ENCODE measurements around the gene ACSF2.
"Not testable (repeated sequence)": the region's sequence is repeated elsewhere in the genome, so short reads cannot be mapped to it uniquely, and the experiment has no call there.

Gene ACSF2

DNA sequence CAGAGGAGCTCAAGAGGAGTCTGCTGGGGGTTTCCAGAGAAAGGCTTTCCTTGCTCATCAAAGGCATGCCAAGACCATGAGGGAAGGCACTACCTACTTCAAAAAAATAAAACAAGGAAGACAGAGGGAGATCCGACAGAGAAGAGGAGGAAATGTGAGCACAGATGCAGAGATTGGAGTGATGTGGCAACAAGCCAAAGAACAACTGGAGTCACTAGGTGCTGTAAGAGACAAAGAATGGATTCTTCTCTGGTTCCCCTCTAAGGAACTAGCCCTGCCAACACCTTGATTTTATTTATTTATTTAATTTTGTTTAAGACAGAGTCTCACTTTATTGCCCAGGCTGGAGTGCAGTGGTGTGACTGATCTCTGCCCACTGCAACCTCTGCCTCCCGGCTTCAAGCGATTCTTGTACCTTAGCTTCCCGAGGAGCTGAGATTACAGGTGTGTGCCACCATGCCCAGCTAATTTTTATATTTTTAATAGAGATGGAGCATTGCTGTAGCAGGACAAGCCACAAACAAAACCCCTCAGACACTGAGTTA lies 13.8 kb upstream of the ACSF2 start:
- DNase-seq, result no peak

DNA sequence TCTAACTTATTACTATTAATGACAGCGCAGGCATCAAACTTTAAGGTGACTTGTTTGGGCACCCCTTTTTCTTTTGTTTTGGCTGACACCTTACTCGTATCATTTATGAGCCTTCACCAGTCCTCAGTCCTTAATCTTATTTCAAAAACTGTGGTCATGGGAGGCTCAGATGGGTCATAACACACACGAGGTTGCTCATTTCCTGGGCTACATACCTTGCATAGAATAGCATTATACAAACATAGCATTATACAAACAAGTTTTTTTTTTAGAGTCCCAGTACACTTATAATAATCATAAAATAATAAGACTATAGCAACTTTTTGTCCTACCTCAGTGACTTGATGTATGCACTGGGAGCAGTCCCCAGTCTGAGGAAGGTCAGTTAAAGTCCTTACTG lies 11.2 kb upstream of the ACSF2 start:
- no peak for DNase-seq

DNA sequence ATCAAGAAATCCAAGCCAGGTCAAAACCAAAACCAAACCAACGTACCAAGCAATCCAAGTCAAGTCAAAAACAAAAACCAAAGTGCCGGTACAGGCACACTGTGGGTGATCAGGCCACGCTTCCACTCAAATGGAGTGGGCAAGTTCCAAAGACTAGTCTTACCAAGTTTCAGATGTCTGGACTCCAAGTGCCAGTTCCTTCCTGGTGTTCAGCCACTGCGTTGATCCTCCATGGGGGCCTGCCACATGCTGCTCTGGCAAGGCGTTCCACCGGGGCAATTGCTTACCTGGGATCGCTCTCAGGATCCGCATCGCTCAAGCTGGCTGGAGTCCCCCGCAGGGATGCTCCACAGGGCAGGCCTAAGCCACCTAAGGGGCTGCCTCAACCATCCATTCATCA lies 6.4 kb upstream of the ACSF2 start:
- DNase-seq, result not testable (repeated sequence)

DNA sequence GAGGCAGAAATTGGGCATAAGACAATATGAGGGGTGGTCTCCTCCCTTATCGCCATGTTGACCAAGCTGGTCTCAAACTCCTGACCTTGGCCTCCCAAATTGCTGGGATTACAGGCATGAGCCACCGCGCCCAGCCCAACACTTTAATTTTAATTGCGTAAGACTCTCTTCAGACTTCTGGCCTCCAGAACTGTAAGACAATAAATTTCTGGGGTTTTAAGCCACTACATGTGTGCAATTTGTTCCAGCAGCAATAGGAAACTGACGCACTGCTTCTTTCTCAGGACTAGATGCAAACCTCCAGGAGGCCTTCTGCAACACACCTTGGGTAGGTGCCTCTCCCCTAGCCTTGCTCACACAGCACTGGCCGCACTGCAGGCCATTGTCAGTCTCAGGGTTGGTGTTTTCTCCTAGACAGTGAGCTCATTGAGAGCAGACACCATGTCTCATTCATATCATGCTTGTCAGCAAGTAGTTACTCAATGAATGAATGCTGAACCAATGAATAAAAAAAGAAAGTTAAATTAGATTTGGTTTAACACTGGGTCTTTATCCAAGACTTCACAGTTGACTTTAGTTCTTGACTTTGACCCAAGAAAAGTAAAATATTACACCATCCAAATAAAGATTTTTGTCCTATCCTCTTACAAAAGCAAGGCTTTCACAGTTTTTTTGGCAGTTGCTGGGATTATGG lies 5.5 kb upstream of the ACSF2 start:
- no peak for DNase-seq

DNA sequence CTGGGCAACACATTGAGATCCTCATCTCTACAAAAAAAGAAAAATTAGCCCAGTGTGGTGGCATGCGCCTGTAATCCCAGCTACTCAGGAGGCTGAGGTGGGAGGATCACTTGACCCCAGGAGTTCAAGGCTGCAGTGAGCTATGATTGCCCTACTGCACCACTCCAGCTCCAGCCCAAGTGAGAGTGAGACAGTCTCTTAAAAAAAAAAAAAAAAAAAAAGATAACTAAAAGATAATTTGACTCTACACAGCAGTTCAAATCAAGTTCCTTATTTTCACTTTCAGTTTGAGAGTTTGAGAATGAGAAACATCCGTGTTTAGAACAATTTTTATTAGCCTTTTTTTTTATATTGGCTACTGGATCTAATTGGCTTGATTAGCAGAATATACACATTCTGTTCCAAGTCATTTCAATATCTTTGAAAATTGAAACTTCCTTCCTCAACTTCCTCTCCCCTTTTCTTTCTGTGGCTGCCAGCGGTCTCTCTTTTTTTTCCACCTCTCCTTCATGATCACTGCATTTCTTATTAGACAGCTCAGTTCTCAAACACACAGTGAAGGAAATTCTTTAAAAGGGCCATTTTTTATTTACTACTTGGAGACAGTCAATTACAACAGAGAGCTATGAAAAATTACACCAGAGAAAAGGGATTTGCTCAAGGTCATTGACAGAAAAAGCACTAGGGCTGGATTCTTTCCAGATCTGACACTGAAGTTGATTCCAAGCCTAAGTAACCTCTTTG lies 4.5 kb upstream of the ACSF2 start:
- DNase-seq, result no peak

DNA sequence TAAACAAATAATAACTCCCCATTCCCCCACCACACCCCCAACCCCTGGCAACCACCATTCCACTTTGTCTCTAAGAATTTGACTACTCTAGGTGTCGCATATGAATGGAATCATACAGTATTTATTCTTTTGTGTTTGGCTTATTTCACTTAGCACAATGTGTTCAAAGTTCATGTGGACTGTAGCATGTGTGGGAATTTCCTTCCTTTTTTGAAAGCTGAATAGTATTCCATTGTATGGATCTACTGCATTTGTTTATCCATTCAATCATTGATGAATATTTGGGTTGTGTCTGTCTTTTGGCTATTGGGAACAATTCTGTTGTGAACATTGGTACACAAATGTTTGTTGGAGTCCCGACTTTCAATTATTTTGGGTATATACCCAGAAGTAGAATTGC lies 3.3 kb upstream of the ACSF2 start:
- no peak for DNase-seq

DNA sequence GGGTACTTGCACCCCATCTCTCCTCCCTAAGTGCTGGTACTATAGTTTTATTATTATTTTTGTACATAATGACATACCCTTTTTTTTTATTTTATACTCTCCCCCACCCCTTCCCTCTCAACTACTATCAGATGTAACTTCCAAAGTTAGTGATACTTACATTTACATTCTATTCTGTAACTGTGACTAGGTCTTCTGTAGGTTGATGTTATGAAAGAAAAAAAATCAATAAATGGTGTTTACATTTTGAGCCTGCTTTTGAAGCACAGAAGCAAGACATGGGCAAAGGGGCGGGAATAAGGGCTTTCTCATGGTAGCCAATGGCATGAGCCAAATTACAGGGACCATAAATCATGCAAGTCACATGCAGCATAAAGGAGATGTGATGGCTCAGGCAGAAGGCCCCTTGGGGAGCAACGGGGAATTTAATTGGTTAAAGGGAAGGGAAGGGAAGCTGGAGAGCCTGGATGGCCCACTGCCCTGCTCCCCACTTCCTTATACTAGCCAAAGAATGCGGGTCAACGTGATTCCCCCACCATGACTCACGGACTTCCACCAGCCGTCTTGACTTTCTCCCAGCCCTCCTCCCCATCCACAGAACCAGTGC lies 2.4 kb upstream of the ACSF2 start:
- peak; percentile 42 for DNase-seq

DNA sequence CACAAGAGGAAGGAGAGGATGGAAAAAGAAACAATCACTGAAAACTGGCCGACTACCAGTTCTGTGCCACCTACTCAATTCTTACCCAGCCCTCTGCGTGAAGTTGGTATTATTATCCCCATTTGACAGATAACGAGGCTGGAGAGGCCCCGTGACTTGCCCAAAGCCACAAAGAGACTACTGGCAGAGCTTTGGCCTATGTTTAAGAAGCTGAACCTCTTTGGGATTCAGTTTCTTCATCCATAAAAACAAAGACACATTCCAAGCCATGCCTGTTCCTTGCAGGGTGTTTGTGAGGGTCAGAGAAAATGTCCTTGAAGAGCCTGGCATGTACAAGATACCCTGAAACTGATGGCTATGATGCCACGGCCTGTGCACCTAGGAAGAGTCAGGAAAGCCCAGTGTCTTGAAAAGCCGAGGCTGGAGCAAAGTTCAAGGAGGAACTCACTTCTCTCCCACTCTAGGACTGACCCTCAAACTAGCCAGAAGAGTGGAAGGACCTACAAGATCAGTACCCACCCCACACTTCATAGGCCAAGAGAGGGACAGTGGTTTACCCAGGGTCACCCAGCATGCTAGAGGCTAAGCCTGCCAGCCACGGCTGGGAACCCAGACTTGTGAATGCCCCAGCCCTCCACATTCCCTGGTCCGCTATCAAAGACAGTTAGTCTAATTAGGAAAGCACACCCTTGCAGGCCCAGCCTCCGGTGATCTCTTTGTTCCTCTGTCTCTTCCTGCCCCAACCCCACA lies 1.6 kb upstream of the ACSF2 start:
- DNase-seq, result no peak

DNA sequence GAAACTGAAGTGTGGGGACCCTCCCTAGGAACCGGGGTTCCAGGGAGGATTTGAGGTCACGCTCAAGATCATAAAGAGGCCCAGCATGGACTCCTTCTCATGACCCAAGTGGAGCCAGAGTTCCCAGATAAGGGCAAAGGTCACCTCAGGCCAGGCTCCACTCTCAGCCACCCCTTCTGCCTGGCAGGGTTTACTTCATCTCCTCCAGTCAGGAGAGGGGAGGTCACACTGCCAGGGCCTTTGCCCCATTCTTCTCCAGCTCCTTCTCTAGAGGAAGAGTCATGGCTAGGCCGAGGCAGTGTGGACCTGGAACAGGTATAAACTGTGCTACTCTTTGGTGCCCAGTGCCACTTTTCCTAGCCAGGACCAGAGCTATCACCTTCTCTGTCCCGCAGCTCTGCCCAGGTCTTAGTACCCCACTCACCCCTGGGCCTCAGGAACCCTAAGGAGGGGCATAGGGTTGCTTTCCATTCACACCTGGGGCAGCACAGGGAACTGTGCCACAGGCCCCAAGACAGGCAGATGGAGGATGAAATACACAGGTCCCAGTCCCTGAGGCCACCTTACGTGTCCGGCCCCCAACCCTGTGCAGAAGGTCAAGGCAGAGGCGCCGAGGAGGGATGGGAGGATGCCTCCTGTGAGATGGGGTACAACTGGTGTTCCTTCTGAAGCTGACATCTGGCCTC lies 879 bp upstream of the ACSF2 start:
- DNase-seq, result no peak

DNA sequence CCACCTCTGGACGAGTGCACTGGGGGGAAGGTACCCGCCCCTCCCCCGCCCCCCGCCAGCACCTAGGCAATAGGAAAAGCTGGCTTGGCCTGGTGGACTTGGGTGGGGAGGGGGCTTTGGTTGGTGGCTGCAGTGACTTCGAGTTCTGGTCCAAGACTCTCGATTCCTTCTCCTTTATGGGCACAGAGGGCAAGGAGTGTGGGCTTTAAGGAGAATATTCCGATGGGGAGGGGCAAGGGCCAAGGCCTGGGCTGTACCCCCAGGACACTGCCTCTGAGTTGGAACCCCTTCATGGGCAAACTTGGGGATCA lies 409 bp downstream of the ACSF2 start:
- no peak for DNase-seq

DNA sequence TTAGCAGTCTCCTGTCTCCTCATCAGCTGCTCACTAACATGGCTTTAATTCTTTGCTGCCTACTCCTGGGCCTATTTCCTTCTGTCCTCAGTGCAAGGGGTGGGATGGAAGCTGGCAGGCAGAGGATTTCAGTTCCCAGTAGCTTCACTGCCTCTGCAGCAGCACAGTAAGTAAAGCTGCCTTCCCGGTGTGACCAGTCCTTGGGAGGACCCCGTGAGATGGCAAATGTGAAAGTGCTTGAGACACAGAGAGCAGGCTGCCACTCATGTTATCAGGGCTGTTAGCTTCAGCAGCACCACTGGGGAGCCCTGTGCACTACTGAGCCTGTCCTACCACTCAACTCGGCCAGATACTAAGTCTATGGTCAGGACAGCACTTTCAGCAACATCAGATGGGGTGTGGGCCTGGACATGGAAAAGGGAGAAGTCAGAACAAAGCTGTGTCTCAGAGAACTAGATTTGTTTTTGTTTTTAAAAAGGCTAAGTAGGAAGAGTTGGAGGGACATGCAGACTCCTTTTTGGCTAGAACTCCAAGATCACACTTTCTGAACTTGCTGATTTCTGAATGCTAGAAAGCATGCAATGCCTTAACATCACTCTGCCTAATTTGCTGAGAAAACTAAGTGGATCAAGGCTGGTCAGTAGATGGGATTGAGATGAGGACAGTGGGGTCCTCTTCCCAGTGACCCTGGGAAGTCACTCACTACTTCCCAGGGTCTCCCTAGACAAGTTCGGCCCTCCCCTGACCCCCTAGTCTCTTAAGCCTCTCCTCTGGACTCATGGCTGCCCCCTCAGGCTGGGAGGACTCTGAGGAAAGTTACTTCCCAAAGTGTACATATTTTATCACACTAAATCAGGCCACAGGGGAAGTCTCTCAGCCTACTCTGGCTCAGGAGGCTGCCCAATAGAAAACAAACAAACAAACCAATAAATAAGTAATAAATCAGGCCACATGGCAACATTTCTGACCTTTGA lies 1.1 kb downstream of the ACSF2 start:
- no peak for DNase-seq

DNA sequence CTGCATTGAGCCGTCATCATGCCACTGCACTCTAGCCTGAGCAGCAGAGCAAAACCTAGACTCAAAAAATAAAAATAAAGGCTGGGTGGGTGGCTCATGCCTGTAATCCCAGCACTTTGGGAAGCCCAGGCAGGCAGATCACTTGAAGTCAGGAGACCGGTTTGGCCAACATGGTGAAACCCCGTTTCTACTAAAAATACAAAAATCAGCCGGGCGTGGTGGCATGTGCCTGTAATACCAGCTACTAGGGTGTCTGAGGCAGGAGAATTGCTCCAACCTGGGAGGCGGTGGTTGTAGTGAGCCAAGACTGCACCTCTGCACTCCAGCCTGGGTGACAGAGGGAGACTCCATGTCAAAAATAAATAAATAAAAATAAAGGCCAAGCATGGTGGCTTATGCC lies 2.1 kb downstream of the ACSF2 start:
- not testable (repeated sequence) for DNase-seq

DNA sequence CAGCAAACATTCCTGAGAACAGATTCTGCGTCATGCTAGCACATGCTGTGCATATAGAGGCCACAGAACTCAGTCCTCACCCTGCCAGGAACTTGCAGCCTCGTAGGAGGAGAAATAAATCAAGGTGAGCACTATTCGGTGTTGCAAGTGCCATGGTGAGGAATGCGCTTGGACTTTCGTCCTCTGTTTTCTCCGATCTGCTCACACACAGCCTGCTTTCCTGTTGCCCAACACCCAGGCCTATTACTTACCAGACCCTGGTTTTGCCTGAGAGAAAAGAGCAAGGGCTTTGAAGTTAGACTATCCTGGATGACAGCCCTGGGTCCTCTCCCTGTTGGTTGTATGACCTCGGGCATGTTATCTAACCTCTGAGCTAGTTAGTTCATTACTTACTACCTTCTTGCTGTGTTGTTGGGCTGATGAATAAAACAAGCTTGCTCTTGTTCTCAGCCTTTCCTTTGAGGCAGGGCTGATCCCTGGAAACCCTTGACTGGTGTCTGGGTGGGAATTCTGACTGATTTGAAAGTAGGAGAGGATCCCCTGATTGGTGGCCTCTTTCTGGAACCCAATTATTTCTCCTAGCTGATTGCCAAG lies 2.9 kb downstream of the ACSF2 start:
- no peak for DNase-seq

DNA sequence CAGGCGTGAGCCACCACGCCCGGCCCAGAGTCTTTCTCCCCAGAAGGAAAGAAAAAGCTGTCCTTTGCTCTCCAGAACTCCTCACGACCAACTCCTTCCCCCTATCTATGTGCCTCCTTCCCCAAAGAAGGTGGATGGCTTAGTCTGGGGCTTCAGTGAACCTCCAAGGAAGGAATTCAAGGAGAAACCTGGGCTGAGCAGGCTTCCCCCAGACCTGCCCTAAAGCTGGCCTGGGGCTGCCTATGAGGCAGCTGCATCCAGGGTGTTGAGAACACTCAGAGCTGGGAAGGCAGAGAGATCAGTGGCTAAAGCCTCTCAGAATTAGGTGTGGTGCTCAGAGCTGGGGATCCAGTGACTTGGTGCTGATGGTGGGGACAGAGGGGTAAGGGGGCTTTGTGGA lies 3.8 kb downstream of the ACSF2 start:
- no peak for DNase-seq

DNA sequence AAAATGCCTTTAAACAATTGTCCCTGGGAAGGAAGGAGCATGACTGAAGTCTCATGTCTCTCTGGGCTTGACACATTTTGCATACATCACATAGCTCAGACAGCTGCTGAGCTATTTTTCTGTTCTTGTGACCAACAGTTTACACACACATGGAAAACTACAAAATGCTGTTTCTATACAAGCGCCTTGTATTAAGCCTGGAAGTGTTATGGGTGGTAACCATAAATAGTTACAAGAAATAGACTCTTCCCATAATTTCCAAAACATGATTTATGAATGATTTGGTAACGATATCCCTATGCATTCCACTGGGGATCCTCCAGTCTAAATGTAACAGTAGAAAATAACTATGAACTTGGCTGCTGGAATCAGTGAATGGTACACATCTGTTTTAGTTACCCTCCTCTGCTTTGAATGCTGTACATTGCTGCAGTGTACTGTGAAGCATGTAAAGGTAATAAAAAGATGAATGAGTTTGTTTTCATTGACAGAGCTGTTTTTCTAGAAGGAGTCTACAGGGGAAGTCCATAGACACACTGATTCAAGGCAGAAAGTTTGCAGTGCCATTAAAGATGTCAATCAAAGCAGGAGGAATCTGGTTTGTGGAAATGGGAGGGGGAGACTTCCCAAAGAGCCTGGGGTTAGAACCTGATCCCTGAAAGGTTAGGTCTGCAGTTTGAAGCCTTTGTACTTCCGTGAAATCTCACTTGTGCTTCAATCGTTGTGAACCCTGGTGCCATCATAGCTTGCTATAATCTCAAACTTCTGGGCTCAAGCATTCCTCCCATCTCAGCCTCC lies 5.0 kb downstream of the ACSF2 start:
- DNase-seq, result no peak

DNA sequence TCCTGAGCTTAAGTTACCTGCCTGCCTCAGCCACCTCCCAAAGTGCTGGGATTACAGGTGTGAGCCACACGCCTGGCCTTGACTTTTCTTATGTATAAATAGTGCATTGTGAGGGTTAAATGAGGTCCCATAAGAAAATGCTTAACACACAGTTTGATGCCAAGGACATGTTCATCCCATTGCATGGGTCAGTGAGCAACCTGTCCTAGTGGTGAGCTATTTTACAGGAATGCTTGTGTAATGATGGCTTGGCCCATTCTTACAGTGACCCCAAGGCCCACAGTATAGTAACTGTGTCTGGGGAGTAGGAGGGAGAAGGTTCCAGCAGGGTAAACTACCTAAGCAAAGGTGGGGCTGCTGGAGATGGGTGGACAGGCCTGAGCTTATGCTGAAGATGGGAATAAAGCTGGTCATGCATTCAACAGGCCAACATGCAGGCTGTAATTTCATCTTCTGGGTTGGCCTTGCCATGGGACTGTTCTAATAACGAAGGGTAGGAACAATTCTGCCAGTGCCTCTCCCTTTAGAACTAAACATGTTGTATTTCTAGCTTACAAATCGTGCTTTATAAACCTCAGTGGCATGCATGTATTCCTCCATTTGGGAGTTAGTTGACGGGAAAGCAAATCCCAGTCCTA lies 6.2 kb downstream of the ACSF2 start:
- DNase-seq, result no peak

DNA sequence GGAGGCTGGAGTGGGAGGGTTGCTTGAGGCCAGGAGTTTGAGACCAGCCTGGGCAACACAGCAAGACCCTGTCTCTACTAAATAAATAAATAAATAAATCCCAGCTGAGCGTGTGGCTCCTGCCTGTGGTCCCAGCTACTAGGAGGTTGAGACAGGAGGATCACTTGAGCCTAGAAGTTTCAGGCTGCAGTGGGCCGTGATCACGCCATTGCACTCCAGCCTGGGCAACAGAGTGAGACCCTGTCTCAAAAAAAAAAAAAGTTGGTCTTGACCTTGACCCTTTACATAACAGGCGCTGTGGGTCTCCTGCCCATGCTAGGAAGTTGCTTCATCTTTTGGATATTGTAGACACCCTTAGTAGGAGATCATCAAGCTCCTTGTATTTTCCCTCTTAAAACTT lies 11.4 kb downstream of the ACSF2 start:
- no peak for DNase-seq

DNA sequence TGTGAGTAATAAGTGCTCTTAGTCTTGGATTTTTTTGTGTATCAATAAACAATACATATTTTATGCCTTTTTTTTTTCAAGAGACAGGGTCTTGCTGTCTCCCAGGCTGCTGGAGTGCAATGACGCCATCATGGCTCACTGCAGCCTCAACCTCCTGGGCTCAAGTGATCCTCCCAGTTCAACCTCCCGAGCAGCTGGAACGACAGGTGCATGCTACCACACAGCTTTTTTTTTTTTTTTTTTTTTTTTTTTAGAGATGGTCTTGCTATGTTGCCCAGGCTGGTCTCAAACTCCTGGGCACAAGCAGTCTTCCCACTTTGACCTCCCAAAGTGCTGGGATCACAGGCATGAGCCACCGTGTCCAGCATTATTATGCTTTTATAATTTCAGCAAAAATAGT lies 13.0 kb downstream of the ACSF2 start:
- no peak for DNase-seq

DNA sequence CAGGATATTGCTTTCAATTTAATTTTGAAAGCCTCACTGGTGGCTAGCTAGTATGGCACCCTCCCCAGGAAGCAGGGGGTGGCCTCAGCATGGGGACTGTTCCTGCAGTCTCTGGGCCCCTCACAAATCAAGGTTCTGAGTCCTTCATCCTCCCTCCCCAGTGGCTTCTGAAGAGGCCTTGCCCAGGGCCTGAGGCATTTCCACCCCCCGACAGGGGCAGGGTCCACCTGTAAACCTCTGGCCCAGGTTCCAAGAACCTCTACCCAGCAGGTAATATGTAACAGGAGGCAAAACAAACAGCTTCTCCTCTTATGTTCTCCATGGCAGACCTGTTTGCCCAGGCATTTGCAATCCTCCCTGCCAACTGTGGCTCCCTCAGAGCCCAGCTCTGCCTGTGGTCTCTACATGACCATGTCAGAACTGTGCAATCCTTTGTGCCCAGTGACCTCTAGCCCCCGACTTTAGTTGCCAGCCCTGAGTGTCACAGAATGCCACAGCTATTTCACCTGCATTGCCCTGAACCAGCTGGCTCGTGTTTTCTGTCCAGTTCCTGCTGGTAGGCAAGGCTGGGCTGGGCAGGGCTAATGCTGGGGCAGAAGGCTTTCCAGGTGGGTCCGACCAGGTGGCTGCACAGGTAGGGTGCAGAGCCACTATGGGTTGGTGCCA lies 14.3 kb downstream of the ACSF2 start:
- DNase-seq, result no peak

Measured in COR-L47 (cell line).